Measurements from ENCODE around the gene CGB2.
"Not testable (repeated sequence)": the region's sequence is repeated elsewhere in the genome, so short reads cannot be mapped to it uniquely, and the experiment has no call there.

Gene CGB2

GRCh38 chr19:49038557-49039276, 7.0 kb downstream of the CGB2 start:
- DNase-seq: not testable (repeated sequence)

GRCh38 chr19:49039736-49040135, 8.0 kb downstream of the CGB2 start:
- DNase-seq: not testable (repeated sequence)

GRCh38 chr19:49042177-49042576, 10.5 kb downstream of the CGB2 start:
- DNase-seq: no peak

GRCh38 chr19:49042666-49043065, 11.0 kb downstream of the CGB2 start:
- DNase-seq: not testable (repeated sequence)

- DNase-seq: not testable (repeated sequence)
Measured at GRCh38 chr19:49043548-49043947, 11.9 kb downstream of the CGB2 start, which contains the start of gene CGB5. Gene CGB5 (plus strand): TSS chr19:49043848. CDS start chr19:49044210, 362 bp downstream.

- not testable (repeated sequence) for DNase-seq
Measured at GRCh38 chr19:49049011-49049410, 17.3 kb downstream of the CGB2 start, which contains the start of gene CGB8. Gene CGB8 (minus strand): TSS chr19:49049111. CDS start chr19:49048739, 372 bp downstream.

- DNase-seq: not testable (repeated sequence)
Measured at GRCh38 chr19:49049834-49050233, 18.1 kb downstream of the CGB2 start.

- not testable (repeated sequence) for DNase-seq
Measured at GRCh38 chr19:49050376-49051033, 18.8 kb downstream of the CGB2 start.

- no peak for DNase-seq
Measured at GRCh38 chr19:49056101-49056901, 24.6 kb downstream of the CGB2 start.

GRCh38 chr19:49056902-49057596, 25.4 kb downstream of the CGB2 start:
- DNase-seq: not testable (repeated sequence)

- DNase-seq: no peak
Measured at GRCh38 chr19:49057636-49058234, 26.0 kb downstream of the CGB2 start, which contains the start of gene CGB7. Gene CGB7 (minus strand): TSS chr19:49057749. CDS start chr19:49055375, 2,374 bp downstream.

- DNase-seq: no peak
Measured at GRCh38 chr19:49058562-49058961, 26.9 kb downstream of the CGB2 start.

GRCh38 chr19:49059053-49059452, 27.4 kb downstream of the CGB2 start:
- no peak for DNase-seq

GRCh38 chr19:49061000-49061399, 29.3 kb downstream of the CGB2 start:
- DNase-seq: no peak

GRCh38 chr19:49061445-49061844, 29.8 kb downstream of the CGB2 start:
- no peak for DNase-seq

GRCh38 chr19:49064029-49064629, 32.4 kb downstream of the CGB2 start:
- DNase-seq: no peak

- DNase-seq: no peak
Measured at GRCh38 chr19:49064768-49065611, 33.3 kb downstream of the CGB2 start, which contains the start of gene NTF4. Gene NTF4 (minus strand): TSS chr19:49064818. CDS start chr19:49061997, 2,821 bp downstream.

- DNase-seq: no peak
Measured at GRCh38 chr19:49065905-49066512, 34.3 kb downstream of the CGB2 start.

- DNase-seq: no peak
Measured at GRCh38 chr19:49067554-49067953, 35.9 kb downstream of the CGB2 start.

- DNase-seq: no peak
Measured at GRCh38 chr19:49069026-49069425, 37.3 kb downstream of the CGB2 start.
